ENCODE data around the gene RUNDC1. TPM values are rescaled to one million over a fixed set of nuclear protein-coding genes. Genes with fewer than 3 reads are reported as not detected.

Gene RUNDC1
- total and polyA plus RNA-seq, 2 of the 8 experiments (the other 6 are each of a cell fraction or from before 2014, with no cell fraction given) = 7.9 to 11.9 TPM

GRCh38 chr17:43040655-43041054 is 60.3 kb downstream of the RUNDC1 start:
- Histone ChIP-seq H3K27me3 (replicated peaks in 1 of 4; ENCODE audit: control insufficient read depth in 3 of 4, extremely low read depth in 1 of 4, insufficient read depth in 3 of 4, low read length in 3 of 4) (no peaks in the 10 kb centered on the region), H2AFZ (ENCODE audit: low read length) (no peak overlapping the region), H2BK12ac (ENCODE audit: low read depth, low read length) (0 out of 2 replicates have a peak overlapping the region, but pooled peaks have one; percentile 3), H3K4me3 (ENCODE audit: extremely low read depth in 1 of 4, insufficient read depth in 2 of 4, low read depth in 3 of 4, low read length in 4 of 4) (no peak overlapping the region), H2BK120ac (replicated peaks; ENCODE audit: low read depth, low read length) (no peak overlapping the region), H4K91ac (replicated peaks; ENCODE audit: insufficient read length, low read length) (peak overlapping the region; percentile 17), H3K4me2 (ENCODE audit: insufficient read depth in 1 of 2, low read depth in 2 of 2, low read length in 2 of 2) (peak overlapping the region; percentile 8; a peak in 2 of 4 replicates), H3K4me1 (replicated peaks in 1 of 4; ENCODE audit: control insufficient read depth in 3 of 4, insufficient read depth in 4 of 4, low read length in 3 of 4) (peaks cover 1 to 38% (median 28%) of the 10 kb centered on the region in 4 experiments), H3K23ac (ENCODE audit: insufficient read length) (no peak overlapping the region), H3K56ac (replicated peaks; ENCODE audit: insufficient read length, low read depth, low read length) (no peak overlapping the region), H3K79me2 (ENCODE audit: control insufficient read depth in 1 of 2, insufficient read depth in 2 of 2, low read length in 2 of 2) (no peaks in the 10 kb centered on the region), H3K14ac (ENCODE audit: insufficient read length) (no peak overlapping the region), H3K36me3 (ENCODE audit: control insufficient read depth in 2 of 4, insufficient read depth in 4 of 4, low read length in 3 of 4) (no peaks in the 10 kb centered on the region; a peak in 1 of 8 replicates), H2BK15ac (ENCODE audit: low read length) (no peak overlapping the region), H4K20me1 (replicated peaks in 1 of 2; ENCODE audit: control insufficient read depth in 1 of 2, insufficient read depth in 2 of 2, low read length in 2 of 2) (no peaks in the 10 kb centered on the region), H2AK5ac (ENCODE audit: low read depth, low read length) (no peak overlapping the region; the same call in 1 of the 2 replicates), H3K23me2 (ENCODE audit: low read depth, low read length) (peaks cover 2% of the 10 kb centered on the region; the same call in 1 of the 2 replicates), H3K9ac (replicated peaks in 1 of 4; ENCODE audit: extremely low read depth in 1 of 4, low read depth in 3 of 4, low read length in 3 of 4) (no peak overlapping the region), H3K9me3 (ENCODE audit: insufficient read depth in 2 of 2, low read depth in 1 of 2, low read length in 1 of 2) (no peaks in the 10 kb centered on the region), H4K5ac (ENCODE audit: insufficient read length, low read depth, low read length) (no peak overlapping the region), H3K18ac (ENCODE audit: extremely low read depth, low read length) (peak overlapping the region; percentile 63; the same call in 1 of the 2 replicates), H4K8ac (ENCODE audit: extremely low read depth, insufficient read depth, low read length) (no peak overlapping the region), H3K27ac (ENCODE audit: low read depth, low read length) (peak overlapping the region; percentile 35), H3K4ac (replicated peaks; ENCODE audit: insufficient read length, low read depth, low read length) (no peak overlapping the region), H2BK5ac (ENCODE audit: low read depth, low read length) (peak overlapping the region; percentile 27; the same call in 1 of the 2 replicates), H2BK20ac (ENCODE audit: low read length) (0 out of 2 replicates have a peak overlapping the region, but pooled peaks have one; percentile 29), H3K79me1 (ENCODE audit: low read depth, low read length) (no peaks in the 10 kb centered on the region)
- DNase-seq (ENCODE audit: low read depth in 1 of 2, low spot score in 2 of 2) (no peak), FAIRE-seq (no peak)
- CTCF ChIA-PET (ENCODE audit: partially characterized antibody) = interaction anchor here (0.6 to 3.7 kb wide), 4 partner anchors 12 to 824 kb away, joined by 3 to 18 read pairs (median 5); no protein-coding TSS in a partner anchor
- WGBS, 2 experiments (ENCODE audit: extremely low coverage in 1 of 2, insufficient coverage in 1 of 2, insufficient read length in 1 of 2, insufficient replicate concordance in 2 of 2, low coverage in 1 of 2, low lambda C conversion rate in 2 of 2, missing lambda C conversion rate in 1 of 2) = 78% methylated on average over 2 of the region's 2 CpGs; no CpG with 5 or more reads in 1 of the 2 experiments
- TF ChIP-seq HDAC6 (IDR thresholded peaks at IDR 0.05; ENCODE audit: low read depth, low read length) (no peak), ATF2 (IDR thresholded peaks at IDR 0.05; ENCODE audit: low read length) (no peak), CREB1 (IDR thresholded peaks at IDR 0.05) (no peak), POLR2A (IDR thresholded peaks at IDR 0.05; ENCODE audit: control extremely low read depth in 1 of 2, low read depth in 2 of 2, low read length in 2 of 2) (no peak), JUN (IDR thresholded peaks at IDR 0.05; ENCODE audit: low read depth, low read length) (no peak), GTF2F1 (IDR thresholded peaks at IDR 0.05; ENCODE audit: borderline replicate concordance, low read depth, low read length) (no peak), TBP (IDR thresholded peaks at IDR 0.05; ENCODE audit: low read depth, low read length) (no peak), YY1 (IDR thresholded peaks at IDR 0.05; ENCODE audit: low read depth, low read length) (no peak), MAX (IDR thresholded peaks at IDR 0.05) (no peak), GABPA (IDR thresholded peaks at IDR 0.05; ENCODE audit: borderline replicate concordance, insufficient read depth, low read length) (no peak), PHF8 (conservative IDR thresholded peaks at IDR 0.05; ENCODE audit: low read depth, low read length) (no peak)
- POLR2A ChIA-PET (ENCODE audit: partially characterized antibody) = interaction anchor here (0.8 to 5.6 kb wide), 5 partner anchors 10 to 275 kb away, joined by 3 to 61 read pairs (median 5); partner anchors contain the start of genes RND2 and VAT1
